GM21381 (cell line): ENCODE data around the gene PCSK6.

Source experiments
- ATAC-seq: cut with Tn5 transposase; IDR thresholded peaks from one replicate; pipeline ENCODE4 v1.9.1; 2021; ENCODE audit warnings: mild to moderate bottlenecking, moderate library complexity; ENCODE audit not compliant: unreplicated experiment

PCSK6 gene

DNA sequence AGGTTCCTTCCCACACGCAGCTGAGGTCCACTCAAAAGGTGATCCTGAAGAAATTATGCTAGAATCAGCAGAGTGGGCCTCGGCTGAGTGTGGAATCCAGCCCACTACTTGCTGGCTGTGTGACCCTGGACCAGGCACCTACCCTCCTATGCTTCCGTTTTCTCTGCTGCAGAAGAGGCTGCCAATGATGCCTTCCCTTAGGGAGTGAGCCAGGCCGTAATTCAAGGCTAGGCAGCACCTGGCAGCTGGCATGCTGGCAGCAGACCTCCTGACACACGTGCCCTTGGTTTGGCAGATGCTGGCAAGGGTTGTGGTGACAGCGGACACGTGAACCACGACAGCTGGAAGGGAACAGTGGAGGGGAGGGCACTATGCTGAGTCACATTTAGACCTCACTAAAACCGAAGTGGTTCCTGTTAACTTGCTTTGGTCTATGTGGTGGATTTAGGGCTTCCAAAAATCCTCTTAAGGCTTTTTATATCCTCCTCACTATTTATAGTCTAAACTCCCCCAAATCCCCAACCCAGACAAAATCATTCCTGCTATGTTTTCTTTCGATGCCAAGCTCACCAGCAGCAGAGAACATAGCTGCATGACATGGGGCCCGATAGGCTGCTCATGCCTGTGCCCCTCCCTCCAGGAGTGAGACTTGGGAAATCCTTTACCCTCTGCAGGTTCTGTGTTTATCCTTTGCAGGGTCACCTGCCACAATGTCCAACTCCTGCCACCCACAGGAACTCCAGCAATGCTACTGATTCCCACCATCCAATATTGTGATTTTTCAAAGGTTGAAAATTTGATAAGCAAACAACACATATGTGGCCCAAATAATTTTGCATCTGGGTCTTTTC lies 10.6 kb upstream of the PCSK6 start:
- ATAC-seq = peak; percentile 68

DNA sequence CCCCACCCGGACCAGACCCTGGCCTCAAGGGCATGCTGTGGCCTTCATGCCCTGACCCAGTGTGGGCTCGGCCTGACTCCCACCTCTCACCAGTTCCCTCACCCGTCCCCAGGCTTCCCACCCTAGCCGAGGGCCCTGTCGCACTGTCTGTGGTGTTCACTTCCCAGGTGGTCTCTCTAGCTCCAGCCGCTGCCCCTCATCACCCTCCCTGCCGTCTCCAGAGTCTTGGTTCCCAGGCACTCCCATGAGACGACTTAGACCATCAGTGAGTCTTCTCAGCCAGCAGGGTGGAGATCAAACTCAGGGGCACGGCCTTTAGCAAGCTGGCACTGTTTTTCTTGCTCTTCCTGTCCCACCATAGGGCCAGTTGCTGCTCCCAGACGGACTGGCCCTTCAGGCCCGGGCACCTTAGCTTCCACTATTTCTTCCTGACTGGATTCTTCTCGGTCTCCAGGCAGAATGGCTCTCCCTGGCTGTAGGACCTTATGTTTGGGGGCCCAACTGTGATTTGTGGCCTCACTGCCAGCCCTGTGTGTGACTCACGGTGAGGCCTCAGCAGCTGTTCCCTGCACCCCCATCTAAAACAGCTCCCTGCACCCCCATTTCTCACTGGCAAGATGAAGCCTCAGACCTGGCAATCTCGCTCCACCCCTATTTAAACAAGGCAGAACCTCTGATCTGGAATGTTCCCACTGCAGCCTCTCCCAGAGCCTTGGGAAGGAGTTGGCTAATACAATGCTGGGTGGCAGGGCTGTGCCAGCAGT lies 9.4 kb upstream of the PCSK6 start:
- no peak for ATAC-seq

DNA sequence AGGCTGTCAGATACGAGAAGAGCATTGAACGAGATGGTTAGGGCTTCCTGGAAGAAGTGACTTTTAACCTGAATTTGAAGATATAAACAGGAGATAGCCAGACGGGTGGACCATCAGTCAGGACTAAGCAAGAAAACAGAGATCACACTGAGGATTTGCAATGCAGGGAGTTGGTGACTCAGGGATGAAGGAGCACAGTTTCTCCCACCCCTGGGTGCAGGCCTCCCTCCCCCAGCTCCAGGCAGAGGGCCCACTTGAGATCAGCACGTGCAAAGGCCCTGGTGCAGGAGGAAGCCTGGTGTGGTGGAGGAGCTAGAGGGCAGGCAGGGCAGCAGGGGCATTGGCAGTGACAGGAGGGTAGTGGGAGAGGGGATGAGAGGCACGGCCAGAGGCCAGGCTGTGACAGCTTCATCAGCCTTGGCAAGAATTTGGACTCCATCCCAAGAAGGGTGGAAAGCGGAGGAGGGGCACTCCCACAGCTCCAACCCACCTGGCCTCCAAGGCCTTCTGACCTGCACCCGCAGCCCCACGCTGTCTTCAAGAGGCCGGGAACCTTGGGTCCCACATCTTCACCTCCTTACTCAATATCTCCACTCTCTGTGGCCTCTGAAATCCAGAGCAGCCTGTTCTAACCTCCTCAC lies 8.7 kb upstream of the PCSK6 start:
- no peak for ATAC-seq

DNA sequence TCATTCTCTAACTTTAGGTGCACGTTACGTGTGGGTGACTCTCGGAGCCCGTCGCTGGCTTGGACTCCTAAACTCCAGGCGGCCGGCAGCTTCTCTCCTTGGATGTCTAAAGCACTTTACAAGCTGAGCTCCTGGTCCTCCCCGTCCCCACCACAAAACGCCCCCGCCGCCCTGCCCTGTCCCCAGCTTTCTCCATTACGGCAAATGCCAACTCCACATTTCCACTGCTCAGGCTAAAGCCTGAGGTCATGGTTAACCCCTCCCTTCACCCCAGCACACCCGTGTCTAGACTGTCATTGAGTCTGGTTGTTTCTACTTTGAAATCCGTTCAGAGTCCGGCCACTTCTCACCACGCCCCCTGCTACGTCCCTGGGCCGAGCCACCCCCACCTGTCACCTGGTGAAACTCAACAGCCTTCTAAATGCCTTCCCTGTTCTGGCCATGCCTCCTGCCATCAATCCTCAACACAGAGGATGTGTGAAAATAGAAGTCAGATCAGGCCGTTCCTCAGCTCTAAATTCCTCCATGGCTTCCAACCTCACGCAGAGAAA lies 8.1 kb upstream of the PCSK6 start:
- ATAC-seq = no peak

DNA sequence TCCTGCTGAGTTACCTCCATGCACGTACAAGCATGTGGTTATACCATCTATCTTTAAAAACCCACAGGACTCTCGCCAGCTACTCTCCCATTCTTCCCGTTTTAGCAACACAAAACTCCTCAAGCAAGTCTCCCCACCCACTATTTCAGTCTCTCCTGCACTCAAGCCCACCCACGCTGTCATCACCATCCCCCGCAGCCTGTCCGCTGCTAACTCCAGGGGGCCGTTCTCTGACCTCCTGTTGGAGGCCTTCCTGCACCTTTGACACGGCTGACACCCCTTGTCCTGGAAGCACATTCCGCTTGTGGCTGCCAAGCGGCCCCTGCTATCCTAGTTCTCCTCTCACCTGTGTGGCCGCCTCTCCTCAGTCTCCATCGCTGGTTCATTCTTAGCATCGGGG lies 7.5 kb upstream of the PCSK6 start:
- no peak for ATAC-seq

DNA sequence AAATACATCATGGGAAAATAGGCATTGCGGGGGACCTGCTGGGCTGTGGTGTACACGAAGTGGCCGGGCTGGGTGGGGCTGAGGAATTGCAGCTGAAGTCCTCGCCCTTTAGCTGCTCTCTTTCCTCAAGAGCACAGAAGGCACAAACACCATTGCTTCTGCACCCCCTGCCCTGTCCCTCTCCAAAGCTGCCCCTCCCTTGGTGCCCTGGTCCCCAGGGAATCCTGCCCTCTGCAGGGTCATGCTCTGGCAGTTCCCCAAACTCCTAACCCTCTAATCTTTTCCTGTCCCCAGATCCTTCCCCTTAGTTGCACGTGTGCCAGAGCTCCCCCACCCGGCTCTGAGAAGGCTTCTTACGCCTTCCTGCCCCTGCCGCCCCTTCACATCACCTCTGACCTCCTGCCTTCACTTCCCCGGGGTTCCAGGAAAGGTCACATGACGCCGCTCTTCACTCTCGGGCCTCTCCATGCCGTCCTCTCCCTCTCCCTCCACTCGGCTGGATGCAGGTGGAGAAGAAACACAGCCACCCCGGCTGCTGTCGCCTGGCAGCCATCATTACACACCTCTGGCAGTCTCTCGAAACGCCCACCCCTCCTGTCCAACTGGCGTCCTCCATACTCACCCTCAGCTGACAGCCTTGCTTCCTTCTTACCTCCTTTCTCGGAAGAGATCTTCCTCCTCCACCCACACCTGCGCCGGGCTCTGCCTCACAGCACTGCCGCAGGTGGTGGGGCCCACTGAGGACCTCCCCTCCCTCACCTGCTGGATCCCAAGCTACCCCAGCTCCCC lies 6.9 kb upstream of the PCSK6 start:
- no peak for ATAC-seq

DNA sequence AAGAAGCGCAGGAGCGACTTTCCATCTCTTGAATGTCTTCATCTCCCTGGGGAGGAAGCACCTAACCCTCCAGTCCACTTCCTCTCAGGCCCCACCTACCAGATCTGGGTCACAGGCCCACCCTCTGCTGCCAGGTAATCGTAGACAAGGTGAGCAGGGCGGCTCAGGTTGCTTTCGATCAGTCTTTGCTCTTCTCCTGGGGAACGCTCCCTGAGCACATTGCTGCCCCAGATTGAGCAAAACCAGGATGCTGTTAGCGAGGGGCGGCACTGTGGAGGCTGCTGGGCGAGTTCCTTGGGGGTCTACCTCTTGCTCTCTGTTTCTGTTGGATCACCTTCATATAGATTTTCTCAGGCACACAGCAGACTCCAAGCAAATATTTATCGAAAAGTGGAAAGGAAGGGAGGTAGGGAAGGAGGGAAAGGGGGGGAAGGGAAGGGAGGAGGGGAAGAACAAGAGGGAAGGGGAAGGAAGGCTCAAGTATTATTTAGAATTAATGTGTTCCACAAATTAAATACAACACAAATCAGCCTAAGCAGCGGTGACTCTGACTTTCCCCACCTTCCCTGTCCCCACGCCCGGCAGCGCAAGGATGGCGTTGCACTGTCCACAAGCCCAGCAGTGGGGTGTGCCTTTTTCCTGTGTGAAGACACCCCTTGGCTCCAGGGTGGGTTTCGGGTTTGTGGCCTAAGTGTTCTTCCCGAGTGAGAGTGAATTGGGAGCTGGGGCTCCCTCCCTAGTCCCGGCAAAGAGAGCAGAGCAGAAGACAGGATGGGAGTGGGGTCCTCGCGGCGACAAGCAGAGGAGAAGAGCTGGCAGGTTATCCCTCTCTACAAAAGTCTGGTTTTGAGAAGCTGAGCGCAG lies 6.1 kb upstream of the PCSK6 start:
- no peak for ATAC-seq

DNA sequence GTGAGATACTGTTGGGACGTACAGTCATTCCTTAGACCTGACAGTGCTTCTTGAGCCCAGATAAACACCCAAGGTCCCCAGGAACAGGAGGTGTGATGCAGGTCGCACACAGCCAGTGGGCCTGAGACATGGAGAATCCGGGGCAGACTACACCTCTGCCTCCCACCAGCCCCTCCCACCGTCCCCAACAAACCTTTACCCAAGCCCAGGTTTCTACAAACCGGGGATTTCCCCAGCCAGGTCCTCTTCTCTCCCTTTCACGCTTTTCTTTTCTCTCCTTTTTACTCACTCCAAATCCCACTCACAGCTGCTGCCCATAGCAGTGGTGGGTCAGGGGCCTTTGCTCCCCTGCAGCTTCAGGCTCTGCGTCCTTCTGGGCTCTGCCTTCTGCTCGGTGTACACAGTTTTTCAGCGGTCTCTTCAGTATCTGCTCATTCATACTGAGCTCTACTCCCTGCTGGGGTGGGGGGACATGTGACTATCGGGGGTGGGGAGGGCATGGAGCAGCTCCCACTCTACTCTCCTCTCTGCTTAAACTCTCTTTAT lies 4.8 kb upstream of the PCSK6 start:
- ATAC-seq = no peak

DNA sequence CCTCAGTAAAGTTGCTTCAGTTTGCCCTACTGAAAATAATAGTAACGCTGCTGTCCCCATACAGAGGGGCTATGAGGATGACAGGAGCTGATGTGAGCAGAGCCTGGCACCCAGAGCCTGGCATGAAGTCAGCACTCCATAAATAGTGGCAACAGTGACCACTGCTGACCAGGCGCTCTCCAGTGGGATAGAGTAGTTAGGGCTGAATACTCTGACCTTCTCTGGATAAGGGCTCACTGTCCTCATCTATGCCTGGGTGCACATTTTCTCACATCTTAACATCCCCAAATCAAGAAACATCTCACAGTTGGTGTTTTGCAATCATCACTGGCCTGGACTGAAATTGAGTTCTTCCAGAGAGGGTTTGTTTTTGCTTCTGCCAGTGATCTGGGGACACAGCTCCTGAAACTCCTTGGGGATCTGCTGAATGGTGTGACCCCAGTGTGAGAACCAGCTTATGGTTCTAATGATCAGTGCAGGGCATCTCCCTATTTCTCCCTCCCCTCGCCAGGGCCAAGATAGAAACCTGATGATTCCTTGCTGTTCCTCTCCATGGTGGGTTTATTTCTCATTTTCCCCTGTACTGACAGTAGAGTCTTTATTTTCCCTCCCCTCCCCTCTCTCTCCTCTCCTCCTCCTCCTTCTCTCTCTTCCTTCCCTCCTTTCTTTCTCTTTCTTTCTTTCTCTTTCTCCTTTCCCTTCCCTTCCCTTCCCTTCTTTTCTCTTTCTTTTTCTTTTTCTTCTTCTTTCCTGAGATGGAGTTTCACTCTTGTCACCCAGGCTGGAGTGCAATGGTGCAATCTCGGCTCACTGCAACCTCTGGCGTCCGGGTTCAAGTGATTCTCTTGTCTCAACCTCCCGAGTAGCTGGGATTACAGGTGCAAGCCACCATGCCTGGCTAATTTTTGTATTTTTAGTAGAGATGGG lies 3.5 kb upstream of the PCSK6 start:
- ATAC-seq = no peak

DNA sequence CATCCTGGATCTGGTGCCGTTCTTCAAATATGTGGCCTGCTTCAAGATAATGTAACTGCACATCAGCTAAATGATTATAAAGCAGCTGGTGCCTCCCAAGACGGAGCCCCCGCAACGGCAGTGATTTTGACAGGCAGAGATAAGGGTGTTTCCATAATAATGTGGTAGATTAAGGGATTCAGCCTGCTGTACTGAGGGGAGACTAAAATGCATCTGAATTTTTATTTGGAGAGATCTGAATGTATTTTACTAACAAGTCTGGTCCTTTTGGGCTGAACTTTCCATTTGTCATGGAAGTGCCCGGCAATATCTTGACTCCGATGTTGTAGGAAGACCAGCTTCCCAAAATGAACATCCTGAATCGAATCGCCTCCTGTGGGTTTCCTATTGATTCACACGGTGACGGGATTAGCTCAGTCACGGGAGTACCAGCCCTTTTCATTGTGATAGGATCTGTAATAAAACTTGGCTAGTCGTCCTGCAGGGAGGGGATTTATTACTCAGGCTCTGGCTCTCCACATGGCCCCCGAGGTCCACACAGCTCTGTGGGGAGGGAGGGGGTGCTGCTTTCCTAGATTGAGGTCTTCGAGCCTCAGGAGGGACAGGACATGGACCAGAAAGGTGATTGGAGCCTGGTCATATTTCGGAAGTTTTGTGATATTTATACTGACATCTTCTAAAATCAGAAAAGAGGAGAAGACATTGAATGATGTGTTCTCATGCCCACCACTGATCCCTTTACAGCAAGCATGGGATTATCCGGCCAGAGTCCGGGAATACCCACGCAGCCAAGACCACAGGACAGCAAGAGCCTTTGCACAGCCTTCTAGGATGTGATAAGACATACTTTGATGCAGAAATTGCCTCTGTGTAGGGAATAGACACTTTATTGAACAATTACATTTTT lies 2.5 kb upstream of the PCSK6 start:
- ATAC-seq = no peak

DNA sequence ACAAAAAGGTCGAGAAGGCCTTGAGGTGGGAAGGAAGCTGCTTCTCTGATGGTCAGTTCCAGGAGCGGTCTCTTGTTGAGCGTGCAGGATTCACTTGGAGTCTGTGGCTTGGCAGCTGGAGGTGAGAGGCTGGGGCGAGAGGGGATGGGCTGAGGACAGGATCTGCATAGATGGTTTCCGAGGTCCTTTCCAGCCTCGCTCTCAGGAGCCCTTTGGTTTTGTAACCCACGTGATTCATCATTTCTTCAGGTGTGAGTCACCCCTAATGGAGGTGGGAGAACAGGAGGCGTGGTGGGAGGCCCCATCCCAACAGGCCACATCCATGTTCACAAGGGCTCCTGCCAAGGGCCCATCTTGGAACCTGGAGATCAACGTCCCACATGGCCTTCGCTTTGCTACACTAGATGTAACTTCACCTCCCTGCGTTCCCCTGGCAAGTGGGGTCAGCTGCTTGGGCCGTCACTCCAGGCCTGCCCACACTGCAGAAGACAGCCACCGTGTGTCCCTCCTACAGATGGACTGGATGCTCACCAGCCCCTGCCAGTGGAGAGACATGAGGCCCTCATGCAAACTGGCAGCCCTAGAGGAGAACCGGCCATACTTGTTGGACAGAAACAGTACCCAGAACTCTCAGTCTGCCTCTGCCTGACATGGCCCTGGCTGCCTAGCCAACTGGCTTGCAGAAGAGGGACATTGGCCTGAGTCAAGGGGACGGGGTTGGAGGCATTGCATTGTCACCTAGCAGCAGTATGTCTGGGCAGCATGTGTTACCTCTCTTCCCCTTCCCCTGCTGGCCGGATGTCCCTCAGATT lies 1.6 kb upstream of the PCSK6 start:
- no peak for ATAC-seq

DNA sequence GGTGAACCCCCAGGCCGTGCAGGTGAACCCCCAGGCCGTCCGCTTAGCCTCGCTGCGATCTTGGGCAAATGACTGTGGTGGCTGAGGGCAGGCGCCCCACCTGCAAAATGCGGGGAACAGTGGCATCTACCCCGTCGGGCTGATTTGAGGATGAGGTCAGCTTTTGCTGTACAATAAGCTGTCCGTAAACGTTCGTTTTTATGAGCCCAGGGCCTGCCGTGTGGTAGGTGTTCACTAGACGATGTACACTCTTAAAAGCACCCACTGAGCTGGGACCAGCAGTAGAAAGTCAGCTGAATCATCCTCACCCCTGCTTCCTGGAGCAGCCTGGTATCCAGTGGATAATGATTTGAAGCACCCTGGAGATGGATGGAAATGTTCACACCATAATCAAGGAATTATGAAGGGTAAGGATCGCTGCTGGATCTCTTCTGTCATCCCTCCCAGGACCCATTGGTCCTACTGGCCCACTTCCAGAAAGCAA lies 943 bp upstream of the PCSK6 start:
- no peak for ATAC-seq

DNA sequence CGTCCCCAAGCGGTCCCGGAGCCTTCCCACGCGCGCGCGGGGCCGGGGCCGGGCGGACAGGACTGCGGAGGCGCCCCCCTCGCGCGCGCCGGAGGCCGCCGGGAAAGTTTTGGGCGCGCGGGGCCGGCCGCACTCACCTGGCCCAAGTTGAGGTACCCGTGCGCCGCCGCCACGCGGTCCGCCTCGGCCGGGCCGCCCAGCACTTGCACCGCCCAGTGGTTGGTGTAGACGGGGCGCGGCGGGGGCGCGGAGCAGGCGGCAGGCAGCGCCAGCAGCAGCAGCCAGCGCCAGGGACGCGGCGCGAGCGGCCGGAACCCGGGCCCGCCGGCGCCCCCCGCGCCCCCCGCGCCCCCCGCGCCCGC lies 289 bp downstream of the PCSK6 start:
- ATAC-seq = no peak

DNA sequence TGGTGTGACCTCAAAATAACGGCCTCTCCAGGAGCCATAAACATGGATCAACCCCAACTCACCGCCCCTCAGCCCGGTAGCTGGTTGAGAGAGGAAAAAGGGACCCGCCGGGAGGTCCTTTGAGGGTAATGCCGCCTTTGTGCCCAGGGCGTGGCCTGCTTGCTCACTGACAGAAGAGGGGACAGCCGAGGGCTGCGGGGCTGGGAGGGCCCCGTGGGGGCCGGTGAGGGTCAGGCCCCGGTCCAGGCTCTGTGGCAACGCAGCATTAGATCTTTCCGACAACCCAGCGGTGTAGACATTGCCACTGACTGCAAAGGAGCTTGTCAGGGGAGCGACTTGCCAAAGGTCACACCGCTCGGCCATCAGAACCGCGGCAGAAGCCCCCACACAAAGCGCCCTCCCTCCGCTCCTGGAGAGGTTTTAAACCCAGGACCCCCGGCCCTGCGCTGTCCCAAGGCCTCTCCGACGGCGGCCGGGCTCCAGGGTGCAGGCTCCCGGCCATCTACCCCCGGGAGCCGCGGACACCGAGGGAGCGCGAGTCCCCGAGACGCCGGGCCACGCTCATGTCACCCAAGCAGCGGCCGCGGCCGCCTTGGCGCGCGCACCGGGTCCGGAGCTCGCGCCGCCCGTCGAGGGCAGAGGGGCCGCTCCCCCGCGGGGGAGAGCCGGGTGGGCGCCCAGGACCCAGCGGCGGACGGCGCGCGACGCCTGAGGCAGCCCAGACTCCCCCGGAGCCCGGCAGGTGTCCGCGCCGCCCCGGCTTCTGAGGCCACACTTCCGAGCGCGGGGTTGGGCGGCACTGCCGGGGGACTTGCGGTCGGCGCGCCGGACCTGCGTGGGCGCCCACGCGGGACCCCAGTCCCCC lies 975 bp downstream of the PCSK6 start:
- no peak for ATAC-seq

DNA sequence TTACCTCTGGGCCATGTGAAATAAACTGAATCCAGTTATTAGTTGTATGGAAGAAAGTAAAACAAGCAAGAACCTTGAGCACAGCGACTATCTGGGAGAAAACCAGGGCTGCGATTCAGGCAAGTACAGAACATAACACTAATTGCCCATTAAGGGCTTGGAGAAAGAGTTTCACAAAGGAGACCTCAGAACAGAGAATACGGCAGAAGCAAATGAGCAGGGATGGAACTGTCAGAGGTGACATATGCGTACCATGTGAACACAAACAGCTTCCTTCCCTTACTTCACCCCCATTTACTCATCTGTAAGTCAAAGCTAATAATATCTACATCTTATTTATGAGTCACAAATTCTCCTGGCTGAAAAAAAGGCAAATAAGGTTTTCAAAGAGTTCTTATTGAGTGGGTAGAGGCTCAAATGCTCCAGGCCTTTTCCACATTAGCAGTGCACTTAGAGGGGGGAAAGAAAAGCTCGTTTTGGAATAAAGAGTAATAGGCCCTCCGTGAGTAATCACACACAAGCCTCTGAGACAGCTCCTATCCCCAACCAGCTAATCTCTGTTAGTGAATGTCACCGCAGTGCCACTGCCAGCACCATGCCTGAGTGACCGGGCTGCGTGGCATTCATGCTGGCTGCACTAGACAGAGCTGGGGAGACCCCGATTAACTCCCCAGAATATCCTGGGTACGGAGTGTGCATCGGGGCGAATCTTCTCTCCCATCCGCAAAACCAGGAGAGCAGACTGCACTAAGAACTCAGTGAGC lies 2.6 kb downstream of the PCSK6 start:
- no peak for ATAC-seq
